ENCODE results near the gene SULT1C3.

GRCh38 chr2:108240966-108241365 is 1.2 kb downstream of the SULT1C3 start:
- no peak for TF ChIP-seq CTCF (IDR thresholded peaks at IDR 0.05)
- TF ChIP-seq EP300 (IDR thresholded peaks at IDR 0.05), result no peak
